ENCODE measurements around the gene ACP4.
"Not testable (repeated sequence)": the region's sequence is repeated elsewhere in the genome, so short reads cannot be mapped to it uniquely, and the experiment has no call there.

Gene ACP4

GRCh38 chr19:50768277-50768676 is 21.9 kb upstream of the ACP4 start:
- TF ChIP-seq CTCF (IDR thresholded peaks at IDR 0.05; ENCODE audit: low read depth, low read length): no peak
- Histone ChIP-seq H3K4me3 (ENCODE audit: low read depth, low read length) (no peak overlapping the region), H3K4me1 (no peaks in the 10 kb centered on the region), H3K27me3 (no peaks in the 10 kb centered on the region), H3K36me3 (no peaks in the 10 kb centered on the region), H3K9me3 (no peaks in the 10 kb centered on the region)
- DNase-seq: no peak

- not testable (repeated sequence) for H3K9me3 ChIP-seq; H3K4me3 ChIP-seq (ENCODE audit: low read depth, low read length); H3K4me1 ChIP-seq; H3K36me3 ChIP-seq; DNase-seq; H3K27me3 ChIP-seq
Observed at GRCh38 chr19:50770164-50770563, 20.1 kb upstream of the ACP4 start, which contains the start of gene GPR32. Gene GPR32, plus strand, starts transcription at chr19:50770464. Its CDS starts 137 bp downstream, at chr19:50770601.

- H3K36me3 ChIP-seq: no peaks in the 10 kb centered on the region
- H3K4me1 ChIP-seq: no peaks in the 10 kb centered on the region
- H3K9me3 ChIP-seq: no peaks in the 10 kb centered on the region
- no peak for DNase-seq
- H3K4me3 ChIP-seq (ENCODE audit: low read depth, low read length): no peak overlapping the region
- no peak for TF ChIP-seq CTCF (IDR thresholded peaks at IDR 0.05; ENCODE audit: low read depth, low read length)
- H3K27me3 ChIP-seq: peaks cover 13% of the 10 kb centered on the region
Observed at GRCh38 chr19:50770888-50771287, 19.3 kb upstream of the ACP4 start.

GRCh38 chr19:50772476-50772875 is 17.7 kb upstream of the ACP4 start:
- H3K4me3 ChIP-seq (ENCODE audit: low read depth, low read length): no peak overlapping the region
- no peaks in the 10 kb centered on the region for H3K9me3 ChIP-seq
- H3K4me1 ChIP-seq: no peaks in the 10 kb centered on the region
- peaks cover 23% of the 10 kb centered on the region for H3K27me3 ChIP-seq
- no peak for DNase-seq
- no peaks in the 10 kb centered on the region for H3K36me3 ChIP-seq
- no peak for TF ChIP-seq CTCF (IDR thresholded peaks at IDR 0.05; ENCODE audit: low read depth, low read length)

GRCh38 chr19:50772912-50773311 is 17.3 kb upstream of the ACP4 start:
- not testable (repeated sequence) for H3K4me1 ChIP-seq; H3K4me3 ChIP-seq (ENCODE audit: low read depth, low read length); H3K36me3 ChIP-seq; DNase-seq; H3K9me3 ChIP-seq
- H3K27me3 ChIP-seq: peaks cover 28% of the 10 kb centered on the region

- H3K9me3 ChIP-seq, DNase-seq: not testable (repeated sequence)
- peaks cover 33% of the 10 kb centered on the region for H3K27me3 ChIP-seq
Observed at GRCh38 chr19:50773454-50773853, 16.8 kb upstream of the ACP4 start.

GRCh38 chr19:50776131-50776530 is 14.1 kb upstream of the ACP4 start:
- Histone ChIP-seq H3K9me3 (no peaks in the 10 kb centered on the region; the same call in 1 of the 2 replicates), H3K4me1 (no peaks in the 10 kb centered on the region), H3K36me3 (no peaks in the 10 kb centered on the region), H3K4me3 (ENCODE audit: low read depth, low read length) (no peak overlapping the region), H3K27me3 (peaks cover 60% of the 10 kb centered on the region)
- no peak for DNase-seq
- TF ChIP-seq CTCF (IDR thresholded peaks at IDR 0.05; ENCODE audit: low read depth, low read length): no peak

More at GRCh38 chr19:50773454-50773853, 16.8 kb upstream of the ACP4 start:
- H3K36me3 ChIP-seq; H3K4me1 ChIP-seq; H3K4me3 ChIP-seq (ENCODE audit: low read depth, low read length): not testable (repeated sequence)

GRCh38 chr19:50777261-50777660 is 13.0 kb upstream of the ACP4 start:
- no peak for DNase-seq
- Histone ChIP-seq H3K36me3 (no peaks in the 10 kb centered on the region), H3K27me3 (peaks cover 64% of the 10 kb centered on the region), H3K4me3 (ENCODE audit: low read depth, low read length) (no peak overlapping the region), H3K9me3 (no peaks in the 10 kb centered on the region; the same call in 1 of the 2 replicates), H3K4me1 (no peaks in the 10 kb centered on the region)
- TF ChIP-seq CTCF (IDR thresholded peaks at IDR 0.05; ENCODE audit: low read depth, low read length): no peak

All from BE2C (cell line).